ENCODE measurements around the gene SLC22A31. TPM values are rescaled to one million over a fixed set of nuclear protein-coding genes. Genes with fewer than 3 reads are reported as not detected.

The SLC22A31 gene
- total RNA-seq, 4 donors from 2014 or later = 0.26 TPM; not detected in 3

DNA sequence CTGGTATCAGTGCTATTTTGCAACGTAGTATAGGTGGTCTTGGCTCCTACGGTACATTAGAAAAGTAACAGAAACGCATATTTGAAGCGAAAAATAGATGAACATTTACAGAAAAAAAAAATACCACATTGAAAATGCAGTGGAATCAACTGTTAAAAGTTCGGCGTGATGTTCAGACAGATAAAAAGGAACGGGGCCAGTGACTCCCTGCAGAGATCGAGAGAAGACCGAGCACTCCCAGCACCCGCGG is 16.7 kb upstream of the SLC22A31 start:
- 0% methylated on average over 11 of the region's 11 CpGs for WGBS
- Histone ChIP-seq H3K9me3 (no peaks in the 10 kb centered on the region), H3K27me3 (no peaks in the 10 kb centered on the region), H3K27ac (replicated peaks in 1 of 4) (peak overlapping the region; percentile 93 to 97 (median 95)), H3K4me1 (peaks cover 20 to 45% (median 36%) of the 10 kb centered on the region in 4 donors), H3K36me3 (peaks cover 4 to 20% (median 17%) of the 10 kb centered on the region in 4 donors), H3K4me3 (peak overlapping the region; percentile 76 to 98 (median 92))
- intact Hi-C loops (cut with DNase I) = no loop called here
- DNase-seq (ENCODE audit: extremely low spot score) = no peak
- no peak for TF ChIP-seq CTCF (IDR thresholded peaks at IDR 0.05)

DNA sequence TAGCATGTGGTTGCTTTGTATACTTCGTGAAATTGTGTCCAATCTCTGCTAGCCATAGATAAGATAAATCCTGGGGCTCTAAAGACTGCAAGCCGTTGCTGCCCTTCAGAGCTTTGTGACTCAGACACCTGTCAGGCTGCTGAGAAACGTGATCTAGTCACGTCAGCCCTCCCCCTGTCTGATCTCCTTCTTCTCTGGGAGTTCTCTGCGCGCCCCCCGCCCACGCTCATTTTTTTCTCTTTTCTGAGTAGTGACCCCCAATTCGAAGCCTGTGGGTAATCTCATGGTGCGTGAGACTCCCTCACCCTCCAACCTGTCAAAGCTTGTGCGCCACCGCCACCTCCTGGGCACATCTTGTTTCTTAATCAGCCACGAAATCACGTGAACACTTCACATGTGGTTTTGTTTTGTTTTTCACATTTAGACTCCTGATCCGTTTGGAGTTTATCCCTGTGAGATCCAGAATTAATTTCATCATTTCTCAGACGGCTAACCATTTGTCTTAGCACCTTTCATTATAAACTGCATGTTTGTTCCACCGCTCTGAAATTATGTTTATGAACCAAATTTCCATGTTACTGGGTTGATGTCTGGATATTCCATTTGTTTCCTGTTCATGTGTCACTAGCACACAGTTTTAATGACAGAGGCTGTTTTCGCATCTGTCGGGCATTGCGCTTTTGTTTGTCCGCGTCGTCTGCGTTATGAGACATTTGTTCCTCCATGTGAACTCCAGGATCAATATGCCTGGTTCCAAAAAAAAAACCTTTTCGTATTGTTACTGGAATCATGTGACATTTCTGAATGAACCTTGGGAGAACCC is 16.2 kb upstream of the SLC22A31 start:
- Histone ChIP-seq H3K4me3 (peak overlapping the region; percentile 76 to 98 (median 92)), H3K27ac (replicated peaks in 1 of 4) (peak overlapping the region; percentile 93 to 97 (median 95)), H3K27me3 (no peaks in the 10 kb centered on the region), H3K9me3 (no peaks in the 10 kb centered on the region), H3K4me1 (peaks cover 20 to 45% (median 36%) of the 10 kb centered on the region in 4 donors), H3K36me3 (peaks cover 0 to 14% (median 12%) of the 10 kb centered on the region in 4 donors)
- TF ChIP-seq POLR2AphosphoS5 (IDR thresholded peaks at IDR 0.05) = peak; percentile 42 to 78
- no peak for TF ChIP-seq POLR2A (IDR thresholded peaks at IDR 0.05; ENCODE audit: low read depth)
- TF ChIP-seq CTCF (IDR thresholded peaks at IDR 0.05) = peak; percentile 60 to 72 (median 69)
- no peak for DNase-seq (ENCODE audit: extremely low spot score)
- 4% methylated on average over 25 of the region's 25 CpGs for WGBS
- intact Hi-C loops (cut with DNase I) = no loop called here

GRCh38 chr16:89210904-89211515 is 10.7 kb upstream of the SLC22A31 start:
- intact Hi-C loops (cut with DNase I) = no loop called here
- H3K9me3 ChIP-seq = no peaks in the 10 kb centered on the region
- H3K27me3 ChIP-seq = peaks cover 0 to 20% (median 0%) of the 10 kb centered on the region in 4 donors
- no peak overlapping the region for H3K27ac ChIP-seq (replicated peaks in 1 of 4)
- H3K36me3 ChIP-seq = no peaks in the 10 kb centered on the region
- H3K4me1 ChIP-seq = peaks cover 3 to 10% (median 8%) of the 10 kb centered on the region in 4 donors
- no peak for DNase-seq (ENCODE audit: extremely low spot score)
- WGBS = 65% methylated on average over 11 of the region's 15 CpGs
- H3K4me3 ChIP-seq = no peak overlapping the region
- TF ChIP-seq CTCF (IDR thresholded peaks at IDR 0.05) (no peak), EP300 (IDR thresholded peaks at IDR 0.05) (no peak), POLR2AphosphoS5 (IDR thresholded peaks at IDR 0.05) (no peak), POLR2A (IDR thresholded peaks at IDR 0.05; ENCODE audit: low read depth) (no peak)

GRCh38 chr16:89210165-89210903 is 10.0 kb upstream of the SLC22A31 start:
- no peaks in the 10 kb centered on the region for H3K9me3 ChIP-seq
- no peak for TF ChIP-seq POLR2AphosphoS5 (IDR thresholded peaks at IDR 0.05)
- no peak for TF ChIP-seq EP300 (IDR thresholded peaks at IDR 0.05)
- TF ChIP-seq POLR2A (IDR thresholded peaks at IDR 0.05; ENCODE audit: low read depth) = no peak
- no peak for TF ChIP-seq CTCF (IDR thresholded peaks at IDR 0.05)
- H3K36me3 ChIP-seq = no peaks in the 10 kb centered on the region
- H3K4me3 ChIP-seq = no peak overlapping the region
- H3K27me3 ChIP-seq = peaks cover 0 to 27% (median 0%) of the 10 kb centered on the region in 4 donors
- H3K27ac ChIP-seq (replicated peaks in 1 of 4) = no peak overlapping the region
- 62% methylated on average over 11 of the region's 11 CpGs for WGBS
- H3K4me1 ChIP-seq = peaks cover 0 to 3% (median 1%) of the 10 kb centered on the region in 4 donors
- intact Hi-C loops (cut with DNase I) = no loop called here
- DNase-seq (ENCODE audit: extremely low spot score) = no peak

Measured in esophagus muscularis mucosa (tissue), 4 donors.